ENCODE data around the gene IFIT2. TPM values are rescaled to one million over a fixed set of nuclear protein-coding genes. Genes with fewer than 3 reads are reported as not detected.

IFIT2 gene
- total RNA-seq, 3 donors from 2014 or later = 2.6 to 6.6 (median 3.5) TPM

DNA sequence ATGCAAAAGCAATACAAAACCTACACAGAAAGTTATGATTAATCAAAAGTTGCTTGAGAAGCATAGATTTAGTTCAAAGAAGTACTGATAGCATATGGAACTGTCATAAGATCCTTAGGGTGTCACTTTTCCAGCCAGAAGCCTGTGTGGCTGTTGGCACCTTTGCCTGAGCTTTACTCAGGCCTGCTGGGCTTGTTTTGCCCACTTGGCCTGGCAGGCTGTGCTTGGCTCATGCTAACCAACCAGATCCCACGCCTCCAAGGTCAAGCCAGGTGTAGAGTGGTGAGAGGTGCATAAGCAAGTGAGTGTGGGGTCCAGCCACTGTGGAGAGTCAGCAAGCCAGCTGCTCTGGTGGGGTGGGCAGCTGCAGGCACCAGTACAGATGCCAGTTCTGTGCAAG is 38.3 kb upstream of the IFIT2 start:
- Histone ChIP-seq H3K4me3 (no peak overlapping the region), H3K27me3 (no peaks in the 10 kb centered on the region), H3K27ac (no peak overlapping the region), H3K36me3 (no peaks in the 10 kb centered on the region), H3K4me1 (no peaks in the 10 kb centered on the region), H3K9me3 (no peaks in the 10 kb centered on the region)
- intact Hi-C loops (cut with DNase I; ENCODE audit: low total_unique reads) = no loop called here
- no peak for DNase-seq (ENCODE audit: low spot score in 2 of 2)
- TF ChIP-seq POLR2A (IDR thresholded peaks at IDR 0.05) = no peak
- TF ChIP-seq POLR2AphosphoS5 (IDR thresholded peaks at IDR 0.05) = no peak
- TF ChIP-seq, protein P1, sequence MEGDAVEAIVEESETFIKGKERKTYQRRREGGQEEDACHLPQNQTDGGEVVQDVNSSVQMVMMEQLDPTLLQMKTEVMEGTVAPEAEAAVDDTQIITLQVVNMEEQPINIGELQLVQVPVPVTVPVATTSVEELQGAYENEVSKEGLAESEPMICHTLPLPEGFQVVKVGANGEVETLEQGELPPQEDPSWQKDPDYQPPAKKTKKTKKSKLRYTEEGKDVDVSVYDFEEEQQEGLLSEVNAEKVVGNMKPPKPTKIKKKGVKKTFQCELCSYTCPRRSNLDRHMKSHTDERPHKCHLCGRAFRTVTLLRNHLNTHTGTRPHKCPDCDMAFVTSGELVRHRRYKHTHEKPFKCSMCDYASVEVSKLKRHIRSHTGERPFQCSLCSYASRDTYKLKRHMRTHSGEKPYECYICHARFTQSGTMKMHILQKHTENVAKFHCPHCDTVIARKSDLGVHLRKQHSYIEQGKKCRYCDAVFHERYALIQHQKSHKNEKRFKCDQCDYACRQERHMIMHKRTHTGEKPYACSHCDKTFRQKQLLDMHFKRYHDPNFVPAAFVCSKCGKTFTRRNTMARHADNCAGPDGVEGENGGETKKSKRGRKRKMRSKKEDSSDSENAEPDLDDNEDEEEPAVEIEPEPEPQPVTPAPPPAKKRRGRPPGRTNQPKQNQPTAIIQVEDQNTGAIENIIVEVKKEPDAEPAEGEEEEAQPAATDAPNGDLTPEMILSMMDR (IDR thresholded peaks at IDR 0.05) = no peak

DNA sequence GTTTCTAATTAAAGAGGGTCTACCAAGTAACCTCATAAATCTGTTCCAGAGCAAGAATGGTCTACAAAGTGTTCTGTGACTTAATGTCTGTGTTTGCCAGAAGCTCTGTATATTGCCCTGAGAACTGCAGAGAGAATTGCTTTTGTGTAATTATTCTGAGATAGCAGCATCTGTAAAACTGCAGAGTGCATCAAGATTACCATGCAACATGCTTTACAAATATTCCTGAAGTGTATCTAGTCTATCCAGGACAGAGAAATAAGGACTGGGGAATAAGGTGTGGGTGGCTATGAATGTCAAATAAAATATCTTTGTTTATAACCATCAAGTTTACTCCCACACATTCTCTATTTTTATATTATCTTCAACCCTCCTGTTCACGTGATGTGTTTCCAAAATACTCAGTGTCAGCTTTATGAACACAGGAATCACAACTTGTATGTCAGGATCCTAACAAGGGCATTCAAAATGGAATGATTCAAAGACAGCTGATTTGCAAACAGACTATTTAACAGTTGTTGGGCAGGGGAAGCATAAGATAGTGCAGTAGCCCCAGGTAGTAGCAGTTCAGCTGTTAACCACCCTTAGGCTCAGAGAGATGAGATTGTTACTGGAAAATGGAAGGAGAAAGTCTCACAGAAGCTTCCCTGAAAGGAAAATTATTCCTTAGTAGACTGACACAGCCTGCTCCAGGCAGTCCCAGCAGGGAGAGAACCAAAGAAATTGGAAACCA is 35.0 kb upstream of the IFIT2 start:
- Histone ChIP-seq H3K27ac (no peak overlapping the region), H3K4me3 (no peak overlapping the region), H3K9me3 (no peaks in the 10 kb centered on the region), H3K4me1 (no peaks in the 10 kb centered on the region), H3K36me3 (no peaks in the 10 kb centered on the region), H3K27me3 (no peaks in the 10 kb centered on the region)
- intact Hi-C loops (cut with DNase I; ENCODE audit: low total_unique reads) = no loop called here
- TF ChIP-seq, protein P1 (IDR thresholded peaks at IDR 0.05) = no peak
- TF ChIP-seq POLR2AphosphoS5 (IDR thresholded peaks at IDR 0.05) (no peak), POLR2A (IDR thresholded peaks at IDR 0.05) (no peak)
- DNase-seq (ENCODE audit: low spot score in 2 of 2) = no peak

DNA sequence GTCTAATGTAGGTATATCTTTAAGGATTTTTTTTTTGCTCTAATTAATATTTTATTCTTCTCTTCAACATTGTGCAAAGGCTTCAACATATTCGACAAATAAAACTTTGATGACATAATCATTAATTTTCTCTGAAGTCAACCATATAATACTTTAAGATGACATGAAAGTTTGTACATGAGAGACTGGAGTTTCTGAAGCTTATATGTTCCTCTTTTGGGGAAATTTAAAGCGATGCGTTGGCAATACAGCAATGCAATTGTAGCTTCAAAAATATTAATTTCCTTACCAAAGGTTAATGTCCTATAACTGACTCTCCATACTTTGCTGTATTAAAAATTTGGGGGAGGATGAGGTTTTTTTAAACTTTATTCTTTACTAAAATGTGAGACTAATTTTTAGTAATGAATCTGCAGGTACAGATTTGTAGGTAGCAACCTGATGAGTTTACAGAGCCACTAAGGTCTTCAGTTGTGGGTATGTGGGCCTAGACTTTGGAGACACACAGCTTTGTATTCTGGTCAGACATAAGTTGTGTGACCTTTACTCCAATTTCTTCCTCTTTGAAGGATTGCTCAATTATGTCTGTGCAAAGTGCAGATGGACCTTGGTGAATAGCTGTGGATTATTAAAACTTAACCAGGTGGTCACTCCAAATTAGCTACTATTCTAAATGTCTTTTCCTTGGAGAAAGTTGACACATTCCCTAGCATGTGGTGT is 32.3 kb upstream of the IFIT2 start:
- no peaks in the 10 kb centered on the region for H3K4me1 ChIP-seq
- no peaks in the 10 kb centered on the region for H3K27me3 ChIP-seq
- intact Hi-C loops (cut with DNase I; ENCODE audit: low total_unique reads) = no loop called here
- TF ChIP-seq POLR2A (IDR thresholded peaks at IDR 0.05) (no peak), POLR2AphosphoS5 (IDR thresholded peaks at IDR 0.05) (no peak)
- TF ChIP-seq, protein P1 (IDR thresholded peaks at IDR 0.05) = no peak
- H3K4me3 ChIP-seq = no peak overlapping the region
- DNase-seq (ENCODE audit: low spot score in 2 of 2) = no peak
- no peaks in the 10 kb centered on the region for H3K9me3 ChIP-seq
- H3K36me3 ChIP-seq = no peaks in the 10 kb centered on the region
- H3K27ac ChIP-seq = no peak overlapping the region

DNA sequence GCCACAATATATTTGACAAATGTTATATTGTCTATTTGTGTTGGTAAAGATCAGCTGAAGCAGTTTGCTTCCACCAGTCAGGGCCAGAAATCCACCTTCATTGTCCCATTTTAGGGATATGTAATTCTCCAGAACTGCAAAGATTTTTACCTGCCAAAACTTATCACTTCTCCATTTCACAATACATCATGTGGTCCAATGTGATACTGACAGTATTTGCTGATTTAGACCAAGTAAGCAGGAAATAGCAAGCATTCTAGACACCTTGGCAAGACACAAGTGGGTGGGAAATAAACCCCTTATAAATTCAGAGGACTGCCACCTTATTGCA is 31.7 kb upstream of the IFIT2 start:
- intact Hi-C loops (cut with DNase I; ENCODE audit: low total_unique reads) = no loop called here

DNA sequence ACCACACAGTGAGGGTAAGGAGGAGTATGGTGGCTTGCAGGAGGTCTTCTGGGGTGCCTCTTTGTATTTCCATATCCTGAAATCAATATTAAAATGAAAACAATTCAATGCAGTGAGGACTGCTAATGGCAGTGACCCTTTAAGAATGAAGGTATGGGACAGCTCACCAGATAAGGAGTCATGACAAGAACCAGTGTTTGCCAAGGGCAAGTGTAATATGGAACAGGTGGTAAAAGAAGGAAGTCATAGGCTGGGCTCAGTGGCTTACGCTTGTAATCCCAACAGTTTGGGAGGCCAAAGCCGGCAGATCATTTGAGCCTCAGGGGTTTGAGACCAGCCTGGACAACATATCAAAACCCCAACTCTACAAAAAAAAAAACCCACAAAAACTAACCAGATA is 30.3 kb upstream of the IFIT2 start:
- Histone ChIP-seq H3K27ac (no peak overlapping the region), H3K4me3 (no peak overlapping the region), H3K27me3 (no peaks in the 10 kb centered on the region), H3K9me3 (no peaks in the 10 kb centered on the region), H3K36me3 (no peaks in the 10 kb centered on the region), H3K4me1 (peaks cover 0 to 11% of the 10 kb centered on the region in 2 donors)
- no peak for DNase-seq (ENCODE audit: low spot score in 2 of 2)
- intact Hi-C loops (cut with DNase I; ENCODE audit: low total_unique reads) = no loop called here
- TF ChIP-seq, protein P1 (IDR thresholded peaks at IDR 0.05) = no peak
- TF ChIP-seq POLR2AphosphoS5 (IDR thresholded peaks at IDR 0.05) = no peak
- TF ChIP-seq POLR2A (IDR thresholded peaks at IDR 0.05) = no peak

More for the DNA sequence above, 31.7 kb upstream of the IFIT2 start:
- Histone ChIP-seq H3K27me3 (no peaks in the 10 kb centered on the region), H3K4me1 (peaks cover 0 to 3% of the 10 kb centered on the region in 2 donors), H3K27ac (no peak overlapping the region), H3K36me3 (no peaks in the 10 kb centered on the region), H3K4me3 (no peak overlapping the region), H3K9me3 (no peaks in the 10 kb centered on the region)
- no peak for TF ChIP-seq POLR2A (IDR thresholded peaks at IDR 0.05)
- no peak for TF ChIP-seq POLR2AphosphoS5 (IDR thresholded peaks at IDR 0.05)
- TF ChIP-seq, protein P1 (IDR thresholded peaks at IDR 0.05) = no peak
- no peak for DNase-seq (ENCODE audit: low spot score in 2 of 2)

Data from breast epithelium (tissue), 4 donors.